Hematopoietic multipotent progenitor cell treated with erythropoietin and hydrocortisone succinate and interleukin-3 and kit ligand, for 15 days (in vitro differentiated cells): Measurements from ENCODE around the gene LRRC17.

Experiments used
- DNase-seq: peaks from one replicate; pipeline ENCODE4 v3.0.0-alpha.2; 2015; ENCODE audit warnings: low spot score

LRRC17 gene, protein sequence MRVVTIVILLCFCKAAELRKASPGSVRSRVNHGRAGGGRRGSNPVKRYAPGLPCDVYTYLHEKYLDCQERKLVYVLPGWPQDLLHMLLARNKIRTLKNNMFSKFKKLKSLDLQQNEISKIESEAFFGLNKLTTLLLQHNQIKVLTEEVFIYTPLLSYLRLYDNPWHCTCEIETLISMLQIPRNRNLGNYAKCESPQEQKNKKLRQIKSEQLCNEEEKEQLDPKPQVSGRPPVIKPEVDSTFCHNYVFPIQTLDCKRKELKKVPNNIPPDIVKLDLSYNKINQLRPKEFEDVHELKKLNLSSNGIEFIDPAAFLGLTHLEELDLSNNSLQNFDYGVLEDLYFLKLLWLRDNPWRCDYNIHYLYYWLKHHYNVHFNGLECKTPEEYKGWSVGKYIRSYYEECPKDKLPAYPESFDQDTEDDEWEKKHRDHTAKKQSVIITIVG

DNA sequence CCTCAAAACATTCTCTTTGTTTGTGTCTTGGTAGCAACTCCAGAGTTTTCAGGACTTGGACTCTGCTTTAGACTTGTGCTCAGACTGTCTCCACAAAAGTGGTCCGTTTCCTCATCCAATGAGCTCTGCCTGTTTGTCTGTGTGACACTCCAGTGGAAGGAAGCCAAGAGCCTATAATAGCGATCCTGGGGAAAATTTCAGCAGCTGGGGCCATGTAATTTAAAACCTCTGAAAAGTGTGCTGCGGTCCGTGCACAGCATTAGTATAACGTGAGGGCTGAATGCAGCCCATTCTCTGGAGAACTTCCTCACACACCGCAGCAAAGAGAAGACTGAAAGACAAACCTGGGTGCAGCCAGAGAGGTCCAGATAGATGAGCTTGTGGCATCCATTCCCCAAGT, at the start of gene LRRC17:
LRRC17 (plus strand) TSS at position 259 of the 400 bp plus-strand sequence. CDS start 20,914 bp downstream, outside the sequence.
- DNase-seq: no peak

DNA sequence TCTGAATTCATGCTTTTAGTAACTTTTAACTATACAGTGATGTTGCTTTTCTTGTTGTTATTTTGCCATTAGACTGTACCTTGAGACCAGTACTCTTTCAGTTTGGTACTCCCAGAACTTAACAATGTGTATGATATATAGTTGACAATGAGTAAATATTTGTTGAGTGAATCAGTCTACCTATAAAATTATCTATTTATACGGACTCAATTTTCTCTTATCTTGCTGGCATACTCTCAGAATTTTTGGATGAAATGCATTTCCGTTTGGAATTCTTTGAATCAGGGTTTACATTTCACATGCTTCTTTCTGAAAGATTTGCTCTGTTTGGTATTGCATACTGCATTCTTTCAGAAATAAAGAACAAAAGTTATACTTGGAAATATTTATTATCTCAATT, 47.8 kb upstream of the LRRC17 start:
- no peak for DNase-seq

DNA sequence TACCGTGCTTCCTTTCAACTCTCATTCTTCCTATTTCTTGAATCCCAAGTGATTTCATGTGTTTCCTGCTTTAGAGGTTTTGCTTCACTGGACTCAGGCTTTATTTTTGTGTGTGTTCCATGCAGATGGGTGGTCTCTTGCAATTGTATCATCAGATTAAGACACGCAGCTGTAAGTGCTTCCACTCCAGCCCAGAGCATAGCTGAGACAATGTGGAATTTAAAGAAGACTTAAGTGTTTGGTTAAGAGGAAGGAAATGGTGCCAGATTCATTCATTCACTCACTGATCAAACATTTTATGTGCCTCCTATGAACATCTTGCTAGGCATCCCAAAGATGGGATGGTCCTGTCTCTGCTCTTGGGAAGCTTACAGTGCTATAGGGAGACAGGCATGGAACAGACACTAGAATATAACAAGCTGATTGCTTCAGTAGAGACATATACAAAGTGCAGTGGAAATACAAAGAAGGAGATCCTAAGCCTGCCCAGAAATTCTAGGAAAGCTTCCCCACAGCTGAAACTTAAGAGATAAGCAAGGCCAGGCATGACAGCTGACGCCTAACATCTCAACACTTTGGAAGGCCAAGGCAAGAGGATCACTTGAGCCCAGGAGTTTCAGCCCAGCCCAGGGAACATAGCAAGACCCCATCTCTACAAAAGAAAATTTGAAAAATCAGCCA, 46.1 kb upstream of the LRRC17 start:
- no peak for DNase-seq

DNA sequence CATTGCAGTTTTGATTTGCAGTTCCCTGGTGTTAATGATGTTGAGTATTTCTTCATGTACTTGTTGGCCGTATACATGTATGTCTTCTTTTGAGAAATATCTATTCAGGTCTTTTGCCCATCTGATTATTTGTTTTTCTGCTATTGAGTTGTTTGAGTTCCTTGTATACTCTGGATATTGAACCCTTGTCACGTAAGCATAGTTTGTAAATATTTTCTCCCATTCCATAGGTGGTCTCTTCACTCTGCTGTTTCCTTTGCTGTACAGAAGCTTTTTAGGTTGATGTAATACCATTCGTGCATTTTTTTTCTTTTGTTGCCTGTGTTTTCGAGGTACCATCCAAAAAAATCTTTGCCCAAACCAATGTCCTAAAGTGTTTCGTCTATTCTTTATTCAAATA, 43.6 kb upstream of the LRRC17 start:
- DNase-seq: no peak

DNA sequence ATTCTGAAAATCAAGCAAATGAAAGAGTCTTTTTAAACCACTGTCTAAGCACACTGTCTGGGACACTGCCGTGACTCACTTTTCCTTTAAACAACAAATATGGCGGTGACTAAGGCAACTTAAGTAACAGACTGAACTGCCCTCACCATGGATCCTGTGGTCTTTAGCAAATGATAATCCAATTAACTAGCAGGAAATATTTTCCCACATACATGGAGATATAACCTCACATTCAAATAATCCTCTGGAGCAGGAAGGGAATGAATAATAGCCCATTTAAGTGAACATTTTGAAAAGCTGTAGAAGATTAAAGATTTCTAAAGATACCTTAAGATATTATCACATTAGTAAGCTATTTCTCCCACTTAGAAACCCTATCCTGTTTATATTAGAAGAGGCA, 40.3 kb upstream of the LRRC17 start:
- no peak for DNase-seq

DNA sequence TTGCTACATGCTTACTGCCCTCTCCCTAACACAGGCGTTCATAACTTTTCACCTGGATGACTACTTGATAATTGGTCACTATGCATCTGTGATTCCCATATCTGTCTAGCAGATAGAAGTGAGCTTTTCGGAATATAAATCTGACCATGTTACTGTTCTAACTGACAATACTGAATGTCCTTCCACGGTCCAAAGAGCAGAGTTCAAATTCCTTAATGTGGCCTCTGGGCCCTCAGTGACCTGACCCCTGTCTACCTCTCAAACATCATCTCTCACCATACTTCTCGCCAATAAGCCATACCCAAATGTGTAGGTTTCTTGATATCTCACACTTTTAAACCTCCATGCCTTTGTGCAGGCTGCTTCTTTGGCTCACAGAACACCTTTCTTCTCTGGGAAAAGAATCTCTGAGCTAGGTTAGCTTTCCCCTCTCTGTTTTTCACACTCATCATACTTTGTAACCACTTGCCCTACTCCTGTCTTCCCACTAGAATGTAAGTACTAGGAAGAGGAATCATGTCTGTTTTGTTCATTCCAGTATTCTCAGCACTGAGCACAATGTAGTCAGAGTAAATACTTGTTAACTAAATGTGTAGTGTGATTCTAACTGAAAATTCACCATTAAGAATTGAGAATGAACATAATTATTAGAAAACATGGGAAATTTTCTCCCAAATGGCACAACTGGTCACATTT, 39.2 kb upstream of the LRRC17 start:
- no peak for DNase-seq

DNA sequence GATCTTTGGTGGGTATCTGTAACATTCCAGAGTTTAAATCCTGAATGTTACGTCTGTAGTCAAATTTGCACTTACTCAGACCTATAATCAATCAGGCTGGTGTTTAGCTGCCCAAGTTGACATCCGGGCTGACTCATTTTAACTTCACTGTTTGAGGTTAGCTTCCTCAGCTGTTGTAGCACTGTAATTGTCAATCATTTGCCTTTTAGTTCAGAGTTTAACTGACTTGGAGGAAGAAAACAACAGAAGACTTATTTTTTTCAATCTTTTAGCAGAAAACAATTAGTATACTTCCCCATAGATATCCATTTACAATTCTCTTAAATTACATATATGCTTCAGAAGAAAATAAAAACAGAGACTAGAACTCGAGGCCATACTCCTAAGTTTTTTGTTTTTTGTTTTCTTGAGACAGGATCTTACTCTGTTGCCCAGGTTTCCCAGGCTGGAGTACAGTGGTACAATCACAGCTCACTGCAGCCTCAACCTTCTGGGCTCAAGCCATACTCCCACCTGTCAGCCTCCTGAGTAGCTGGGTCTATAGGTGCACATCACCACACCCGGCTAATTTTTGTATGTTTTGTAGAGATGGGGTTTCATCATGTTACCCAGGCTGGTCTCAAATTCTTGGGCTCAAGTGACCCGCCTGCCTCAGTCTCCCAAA, 38.5 kb upstream of the LRRC17 start:
- DNase-seq: no peak

DNA sequence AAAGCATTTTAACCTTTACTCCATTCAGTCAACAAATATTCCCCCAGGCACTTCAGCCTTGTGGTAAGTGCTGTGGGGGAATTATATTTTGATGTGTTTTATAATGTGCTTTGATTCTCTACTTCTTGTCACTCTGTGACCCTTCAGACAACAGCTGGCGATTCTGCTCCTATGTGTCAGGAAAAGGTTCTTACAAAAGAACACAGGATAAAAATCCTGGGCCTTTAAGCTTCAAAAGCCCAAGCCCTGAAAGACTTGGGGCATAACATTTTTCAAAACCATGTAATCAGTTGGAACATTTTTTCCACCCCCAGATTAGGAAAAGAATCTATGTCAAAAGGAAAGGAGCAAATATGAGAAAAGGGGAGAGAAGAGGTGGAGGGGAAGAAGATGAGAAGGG, 37.8 kb upstream of the LRRC17 start:
- no peak for DNase-seq

DNA sequence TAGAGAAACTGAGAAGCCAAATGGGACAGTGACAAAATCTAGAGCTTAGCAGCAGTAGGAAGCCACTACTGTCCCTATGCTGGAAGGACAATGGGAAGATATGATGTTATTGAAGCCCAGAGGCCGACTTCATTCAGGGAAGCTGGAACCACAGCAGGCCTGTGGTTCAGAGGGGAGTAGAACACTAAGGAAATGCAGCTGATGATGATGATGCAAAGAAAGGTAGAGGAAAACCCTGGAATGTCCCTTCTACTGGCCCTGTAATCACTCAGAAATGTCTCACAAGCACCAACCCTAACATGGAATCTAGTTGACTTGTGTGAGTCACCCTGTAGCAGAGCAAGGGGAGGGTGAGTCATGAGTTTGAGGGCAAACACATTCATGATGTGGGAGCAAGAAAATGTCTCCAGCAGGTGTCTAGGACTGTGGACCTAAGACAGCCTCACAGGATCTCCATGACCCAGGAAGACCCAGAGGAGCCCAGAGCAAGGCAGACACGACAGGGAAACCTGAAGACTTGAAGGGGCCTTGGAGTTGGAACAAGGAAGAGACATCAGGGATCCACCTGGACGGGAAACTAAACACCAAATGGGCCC, 37.0 kb upstream of the LRRC17 start:
- no peak for DNase-seq

DNA sequence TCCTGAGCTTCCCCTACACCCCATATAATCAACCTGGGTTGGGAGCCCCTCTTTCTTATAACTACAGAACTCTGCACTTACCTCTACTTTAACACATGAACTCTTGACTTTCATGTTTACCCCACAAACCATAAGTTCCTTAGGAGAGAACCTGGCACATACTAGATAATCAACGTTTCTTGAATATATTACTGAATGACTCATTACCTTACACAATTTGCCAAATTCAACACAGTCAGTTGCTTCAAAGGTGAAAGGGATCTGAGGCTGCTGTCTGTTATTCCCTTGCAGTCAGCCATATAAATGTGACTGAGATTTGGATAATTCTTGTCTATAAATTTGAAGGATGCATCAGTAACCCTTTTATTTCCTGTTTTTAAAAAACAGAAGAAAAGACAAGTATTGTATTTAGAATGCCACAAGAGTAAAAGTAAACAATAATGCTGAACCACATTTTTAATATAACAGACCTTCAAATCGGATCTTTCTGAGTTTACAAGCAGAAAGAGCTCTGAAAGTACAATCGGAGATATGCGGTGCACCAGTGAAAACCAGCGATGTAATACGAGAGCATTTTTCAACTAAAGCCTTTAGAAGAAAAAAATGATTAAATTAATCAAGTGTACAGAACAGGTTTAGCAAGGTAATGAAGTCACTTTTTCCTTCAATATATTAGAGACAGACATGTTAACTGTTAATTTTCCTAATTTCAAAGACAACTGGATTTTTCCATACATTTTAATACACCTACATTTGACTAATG, 29.5 kb upstream of the LRRC17 start:
- DNase-seq: no peak

DNA sequence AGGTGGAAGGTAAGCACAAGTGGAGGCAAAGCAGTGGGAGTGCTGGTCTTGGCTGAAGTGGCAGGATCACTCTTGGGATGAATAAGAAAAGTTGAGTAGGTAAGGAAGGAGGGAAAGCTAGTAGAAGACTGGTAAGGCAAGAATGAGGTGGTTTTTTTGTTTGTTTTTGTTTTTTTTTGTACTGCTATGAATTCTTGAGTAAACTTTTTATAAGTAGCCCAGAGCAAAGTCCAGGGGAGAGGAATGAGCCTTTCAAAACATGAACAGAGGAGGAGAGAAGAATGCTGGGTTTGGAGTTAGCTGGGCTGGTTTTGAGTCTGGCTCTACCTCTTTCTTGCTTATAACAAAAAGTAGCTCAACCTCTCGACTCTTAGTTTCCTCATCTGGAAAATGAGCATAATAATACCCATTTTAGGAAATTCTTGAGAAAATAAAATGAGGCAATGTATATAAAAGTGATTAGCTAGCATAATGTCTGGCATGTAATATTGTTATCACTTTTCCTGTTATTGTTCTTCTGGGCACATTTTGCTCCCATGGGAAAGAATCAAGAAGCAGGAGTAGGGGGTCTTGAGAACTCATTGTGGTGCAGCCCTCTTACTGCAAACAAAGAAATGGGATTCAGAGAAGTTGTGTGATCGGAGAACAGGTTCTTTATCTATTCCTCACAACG, 24.1 kb upstream of the LRRC17 start:
- DNase-seq: no peak

DNA sequence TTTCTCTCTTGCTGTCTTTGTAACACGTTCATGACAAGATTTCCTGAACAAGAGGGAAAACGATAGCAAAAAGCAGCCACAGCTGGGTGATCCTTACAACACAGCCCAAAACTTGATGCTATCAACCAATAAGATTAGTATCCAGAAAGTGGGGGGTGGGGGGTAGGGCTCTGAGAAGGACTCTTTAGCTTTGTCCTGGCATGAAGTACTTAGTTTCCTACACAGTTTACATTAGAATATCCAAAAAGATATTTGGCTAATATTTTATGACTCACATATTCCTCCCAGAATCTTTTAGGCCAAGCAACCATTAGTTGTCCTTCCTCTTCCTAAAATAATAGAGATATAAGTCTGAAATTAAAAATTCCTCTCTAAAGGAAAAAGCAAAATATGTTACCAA, 22.9 kb upstream of the LRRC17 start:
- DNase-seq: no peak

DNA sequence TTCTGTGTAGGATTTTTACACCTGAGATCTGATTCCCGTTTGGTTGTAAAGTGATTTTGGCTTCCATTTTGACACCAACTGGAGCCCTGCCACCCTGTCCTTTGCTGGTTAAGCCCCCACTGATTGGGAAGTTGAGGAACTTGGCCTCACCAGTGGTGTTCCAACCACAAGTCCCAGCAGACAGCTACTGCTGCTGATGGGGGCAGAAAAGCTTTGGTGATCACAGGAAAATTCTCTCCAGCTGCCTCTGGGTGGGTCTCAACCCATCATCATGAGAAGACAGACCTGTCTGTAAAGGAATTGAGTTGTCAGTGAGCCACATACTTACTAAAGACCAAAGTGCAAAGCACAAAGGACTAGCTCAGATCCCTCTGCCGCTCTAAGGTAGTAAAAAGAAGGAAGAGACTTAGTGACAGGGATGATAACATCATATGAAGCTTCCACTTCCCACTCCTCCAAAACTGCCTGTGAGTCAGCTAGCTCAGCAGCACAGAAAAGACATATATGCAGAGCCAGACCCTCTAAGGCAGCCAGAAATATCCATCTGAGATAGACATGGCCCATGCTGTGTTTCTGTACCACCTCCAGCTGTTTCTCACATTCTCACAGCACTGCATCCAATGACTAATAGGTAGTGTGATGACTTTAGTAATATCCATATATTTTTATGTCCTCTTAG, 22.4 kb upstream of the LRRC17 start:
- DNase-seq: no peak

DNA sequence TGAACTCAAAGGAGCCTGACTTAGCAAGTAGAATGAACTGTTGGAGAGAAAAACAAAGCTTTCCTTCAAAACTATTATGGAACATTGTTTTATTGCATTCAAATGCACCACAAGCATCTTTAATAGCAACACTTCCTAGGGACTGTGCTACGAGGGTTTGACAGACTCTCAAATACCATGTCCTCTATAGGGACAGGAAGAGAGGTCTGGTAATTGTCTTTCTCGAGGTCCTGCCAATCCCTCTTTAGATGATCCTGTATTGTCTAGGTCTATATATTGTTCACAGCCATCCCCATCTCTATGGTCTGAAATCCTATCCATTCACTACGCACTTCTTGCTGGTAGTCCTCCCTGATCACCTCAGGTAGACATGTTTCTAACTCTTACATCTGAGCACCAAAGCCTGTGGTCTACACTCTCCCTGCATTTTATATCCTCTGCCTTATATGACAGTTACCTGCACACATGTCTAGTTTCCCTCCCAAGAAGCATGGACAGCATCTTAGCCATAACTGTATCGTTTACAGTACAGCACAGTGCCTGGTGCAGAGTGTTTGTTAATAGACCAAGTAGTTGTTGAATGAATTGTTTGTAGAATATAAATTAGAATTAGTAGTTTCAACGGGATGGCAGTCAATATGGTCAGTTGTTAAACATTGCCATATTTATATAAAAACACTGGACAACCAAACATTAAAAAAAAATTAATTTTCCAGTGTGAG, 21.7 kb upstream of the LRRC17 start:
- no peak for DNase-seq

DNA sequence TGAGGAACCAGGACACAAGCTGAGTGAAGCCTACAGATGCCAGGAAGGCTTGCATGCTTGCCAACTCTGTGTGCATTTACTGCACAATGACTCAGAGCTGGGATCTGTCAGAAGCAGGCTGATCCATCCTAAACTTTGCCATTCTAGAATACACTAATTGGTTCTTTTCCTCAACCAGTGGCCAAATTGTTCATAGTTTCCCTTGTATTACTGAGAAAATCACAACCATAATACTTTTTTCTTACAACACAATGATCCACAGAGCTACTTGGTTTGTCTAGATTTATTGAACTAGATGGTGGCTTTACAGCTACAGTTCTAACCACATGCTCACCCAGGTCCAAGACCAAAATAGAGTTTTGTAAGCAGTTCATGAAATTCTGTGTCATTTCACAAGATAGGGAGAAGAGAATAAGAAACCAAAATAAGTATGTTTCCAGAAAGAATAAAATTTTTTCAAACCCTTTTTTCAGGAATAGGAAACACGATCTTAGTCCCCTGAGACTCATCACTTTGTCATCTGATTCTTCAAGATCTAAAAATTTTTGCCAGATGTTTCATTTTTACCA, 21.0 kb upstream of the LRRC17 start:
- DNase-seq: no peak

DNA sequence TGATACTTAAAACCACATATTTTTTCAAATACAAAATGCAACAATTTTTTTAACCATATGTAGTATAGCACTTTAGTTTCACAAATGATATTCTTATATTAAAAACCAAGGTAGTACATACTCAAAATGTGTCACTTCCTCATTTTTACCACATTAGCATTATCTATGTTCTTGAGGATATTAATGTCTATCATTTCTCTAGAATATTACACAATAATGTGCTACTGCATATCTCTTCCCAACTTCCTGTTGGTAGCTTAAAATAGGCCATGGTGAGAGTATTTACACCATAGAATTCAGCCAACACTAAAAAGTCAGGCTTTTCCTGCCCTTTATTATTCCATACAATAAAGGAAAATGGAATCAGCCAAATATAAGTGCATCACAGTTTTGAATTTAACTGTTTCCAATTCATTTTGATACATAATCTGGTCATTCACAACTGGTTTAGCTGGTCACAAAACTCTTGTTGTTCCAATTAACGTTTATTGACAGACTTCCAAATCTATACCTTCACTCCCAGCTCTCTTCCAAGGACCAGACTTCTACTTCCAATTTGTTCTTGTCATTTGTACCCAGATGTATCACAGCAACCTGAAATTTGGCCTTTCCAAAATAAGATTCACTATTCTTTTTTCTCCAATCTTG, 20.0 kb upstream of the LRRC17 start:
- DNase-seq: no peak

DNA sequence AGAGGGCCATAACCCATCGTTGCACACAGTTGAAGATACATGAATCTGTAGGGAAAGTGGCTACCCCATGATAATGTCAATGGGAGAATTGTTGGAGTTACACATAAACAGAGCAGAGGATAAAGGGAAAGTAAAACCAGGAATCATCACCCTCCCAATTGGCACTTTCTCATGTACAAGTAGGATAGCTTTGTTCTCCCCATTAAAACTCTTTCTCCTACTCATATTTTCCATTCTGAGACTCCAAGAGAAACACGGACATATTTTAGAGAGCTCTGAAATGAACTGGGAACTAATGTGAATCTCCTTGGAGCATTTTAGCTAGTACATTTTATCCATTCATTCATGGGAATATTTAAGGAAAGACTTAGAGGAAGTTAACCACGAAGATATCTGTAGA, 17.2 kb upstream of the LRRC17 start:
- no peak for DNase-seq

DNA sequence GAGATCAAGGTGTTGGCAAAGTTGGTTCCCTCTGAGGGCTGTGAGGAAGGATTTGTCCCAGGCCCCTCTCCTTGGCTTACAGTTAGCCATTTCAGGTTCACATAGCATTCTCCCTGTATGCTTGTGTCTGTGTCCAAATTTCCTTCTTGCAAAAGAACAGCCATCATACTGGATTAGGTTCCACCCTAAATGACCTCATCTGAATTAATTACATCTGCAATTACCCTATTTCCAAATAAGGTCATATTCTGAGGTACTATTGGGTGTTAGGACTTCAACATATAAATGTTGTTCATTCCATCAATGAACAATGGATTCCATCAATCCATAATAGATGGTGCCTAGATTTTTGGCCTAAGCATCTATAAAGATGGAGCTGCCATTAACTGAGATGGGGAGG, 16.2 kb upstream of the LRRC17 start:
- DNase-seq: no peak

DNA sequence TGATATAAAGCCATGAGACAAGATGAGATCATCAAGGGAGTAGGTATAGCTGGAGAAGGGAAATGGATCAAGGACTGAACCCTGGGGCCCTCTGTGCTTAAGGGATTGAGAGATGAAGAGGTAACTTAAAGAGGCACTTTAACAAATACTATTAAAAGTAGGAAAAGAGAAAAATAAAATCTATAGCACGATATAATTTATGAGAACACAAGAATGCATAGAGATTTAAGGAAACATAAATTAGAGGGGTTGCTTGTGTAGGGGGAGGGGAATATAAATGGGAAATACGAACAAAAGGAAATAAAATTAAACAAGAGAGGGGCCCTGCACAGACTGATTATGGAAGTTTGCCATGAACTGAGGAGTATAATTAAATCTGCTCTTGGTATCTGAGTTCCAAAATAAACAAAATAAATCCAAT, 15.6 kb upstream of the LRRC17 start:
- no peak for DNase-seq
